ENCODE data around the gene PLS1.
"Not testable (repeated sequence)": the region's sequence is repeated elsewhere in the genome, so short reads cannot be mapped to it uniquely, and the experiment has no call there.

DNA sequence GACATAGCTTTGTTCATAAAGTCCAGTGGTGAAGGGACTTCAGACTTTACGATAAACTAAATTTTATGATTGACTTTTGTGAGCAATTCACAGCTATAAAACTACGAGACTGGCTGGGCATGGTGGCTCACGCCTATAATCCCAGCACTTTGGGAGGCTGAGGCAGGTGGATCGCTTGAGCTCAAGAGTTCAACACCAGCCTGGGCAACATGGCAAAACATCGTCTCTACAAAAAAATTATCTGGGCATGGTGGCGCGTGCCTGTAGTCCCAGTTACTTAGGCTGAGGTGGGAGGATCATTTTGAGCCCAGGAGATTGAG lies 7.2 kb downstream of the PLS1 start:
- TF ChIP-seq CHD2 (IDR thresholded peaks at IDR 0.05; ENCODE audit: low read length, partially characterized antibody): not testable (repeated sequence)
- TF ChIP-seq, protein P1, sequence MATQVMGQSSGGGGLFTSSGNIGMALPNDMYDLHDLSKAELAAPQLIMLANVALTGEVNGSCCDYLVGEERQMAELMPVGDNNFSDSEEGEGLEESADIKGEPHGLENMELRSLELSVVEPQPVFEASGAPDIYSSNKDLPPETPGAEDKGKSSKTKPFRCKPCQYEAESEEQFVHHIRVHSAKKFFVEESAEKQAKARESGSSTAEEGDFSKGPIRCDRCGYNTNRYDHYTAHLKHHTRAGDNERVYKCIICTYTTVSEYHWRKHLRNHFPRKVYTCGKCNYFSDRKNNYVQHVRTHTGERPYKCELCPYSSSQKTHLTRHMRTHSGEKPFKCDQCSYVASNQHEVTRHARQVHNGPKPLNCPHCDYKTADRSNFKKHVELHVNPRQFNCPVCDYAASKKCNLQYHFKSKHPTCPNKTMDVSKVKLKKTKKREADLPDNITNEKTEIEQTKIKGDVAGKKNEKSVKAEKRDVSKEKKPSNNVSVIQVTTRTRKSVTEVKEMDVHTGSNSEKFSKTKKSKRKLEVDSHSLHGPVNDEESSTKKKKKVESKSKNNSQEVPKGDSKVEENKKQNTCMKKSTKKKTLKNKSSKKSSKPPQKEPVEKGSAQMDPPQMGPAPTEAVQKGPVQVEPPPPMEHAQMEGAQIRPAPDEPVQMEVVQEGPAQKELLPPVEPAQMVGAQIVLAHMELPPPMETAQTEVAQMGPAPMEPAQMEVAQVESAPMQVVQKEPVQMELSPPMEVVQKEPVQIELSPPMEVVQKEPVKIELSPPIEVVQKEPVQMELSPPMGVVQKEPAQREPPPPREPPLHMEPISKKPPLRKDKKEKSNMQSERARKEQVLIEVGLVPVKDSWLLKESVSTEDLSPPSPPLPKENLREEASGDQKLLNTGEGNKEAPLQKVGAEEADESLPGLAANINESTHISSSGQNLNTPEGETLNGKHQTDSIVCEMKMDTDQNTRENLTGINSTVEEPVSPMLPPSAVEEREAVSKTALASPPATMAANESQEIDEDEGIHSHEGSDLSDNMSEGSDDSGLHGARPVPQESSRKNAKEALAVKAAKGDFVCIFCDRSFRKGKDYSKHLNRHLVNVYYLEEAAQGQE (IDR thresholded peaks at IDR 0.05): not testable (repeated sequence)
- TF ChIP-seq, protein P2, sequence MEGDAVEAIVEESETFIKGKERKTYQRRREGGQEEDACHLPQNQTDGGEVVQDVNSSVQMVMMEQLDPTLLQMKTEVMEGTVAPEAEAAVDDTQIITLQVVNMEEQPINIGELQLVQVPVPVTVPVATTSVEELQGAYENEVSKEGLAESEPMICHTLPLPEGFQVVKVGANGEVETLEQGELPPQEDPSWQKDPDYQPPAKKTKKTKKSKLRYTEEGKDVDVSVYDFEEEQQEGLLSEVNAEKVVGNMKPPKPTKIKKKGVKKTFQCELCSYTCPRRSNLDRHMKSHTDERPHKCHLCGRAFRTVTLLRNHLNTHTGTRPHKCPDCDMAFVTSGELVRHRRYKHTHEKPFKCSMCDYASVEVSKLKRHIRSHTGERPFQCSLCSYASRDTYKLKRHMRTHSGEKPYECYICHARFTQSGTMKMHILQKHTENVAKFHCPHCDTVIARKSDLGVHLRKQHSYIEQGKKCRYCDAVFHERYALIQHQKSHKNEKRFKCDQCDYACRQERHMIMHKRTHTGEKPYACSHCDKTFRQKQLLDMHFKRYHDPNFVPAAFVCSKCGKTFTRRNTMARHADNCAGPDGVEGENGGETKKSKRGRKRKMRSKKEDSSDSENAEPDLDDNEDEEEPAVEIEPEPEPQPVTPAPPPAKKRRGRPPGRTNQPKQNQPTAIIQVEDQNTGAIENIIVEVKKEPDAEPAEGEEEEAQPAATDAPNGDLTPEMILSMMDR (IDR thresholded peaks at IDR 0.05): not testable (repeated sequence)
